ENCODE results near the gene KRT78.

The KRT78 gene

DNA sequence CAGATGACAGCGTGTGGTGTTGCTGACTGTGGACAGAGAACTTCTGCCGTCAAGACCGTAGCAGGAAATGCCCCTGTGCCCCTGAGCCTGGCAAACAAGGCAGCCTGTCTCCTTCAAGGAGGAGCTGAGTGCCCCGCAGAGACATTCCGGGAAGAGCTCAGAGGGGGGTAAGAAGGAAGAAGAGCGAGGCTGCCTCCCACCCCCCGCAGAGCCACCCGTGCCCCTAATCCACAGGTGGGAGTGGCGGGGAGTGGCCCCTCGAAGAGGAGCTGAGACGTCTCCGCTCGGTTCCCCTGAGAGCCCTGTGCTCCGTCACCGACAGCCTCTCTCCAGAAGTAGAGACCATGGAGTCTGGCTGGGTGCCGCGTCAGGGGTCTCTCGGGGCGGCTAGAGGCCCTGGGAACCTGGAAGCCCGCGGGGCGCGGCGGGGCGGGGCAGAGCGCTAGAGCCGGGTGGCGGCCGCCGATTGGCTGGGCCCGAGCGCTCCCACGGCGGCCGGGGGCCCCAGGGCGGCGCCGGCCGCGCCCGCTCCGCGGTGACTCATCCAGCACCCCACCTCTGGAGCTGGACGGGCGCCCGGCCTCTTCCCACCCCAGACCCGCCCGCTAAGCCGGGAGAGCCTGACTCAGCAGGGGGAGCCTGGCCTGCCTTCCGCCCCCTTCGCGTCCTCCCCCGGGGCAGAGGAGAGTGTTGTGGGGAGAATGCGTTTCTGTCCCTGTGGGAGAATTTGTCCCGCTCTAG, 25.2 kb upstream of the KRT78 start:
- Histone ChIP-seq H3K9ac (ENCODE audit: insufficient read length) (peak overlapping the region; percentile 67), H3K9me3 (ENCODE audit: low read depth, low read length) (no peaks in the 10 kb centered on the region), H3K36me3 (ENCODE audit: insufficient read depth, low read length) (no peaks in the 10 kb centered on the region), H3K27ac (peak overlapping the region; percentile 62; the same call in 1 of the 2 replicates), H3K4me3 (peak overlapping the region; percentile 79)
- no peak for DNase-seq (ENCODE audit: low read depth, low spot score)
- TF ChIP-seq EZH2 (IDR thresholded peaks at IDR 0.05) (no peak), FOXP2 (optimal IDR thresholded peaks at IDR 0.05; ENCODE audit: control extremely low read depth, extremely low read length, insufficient read depth) (no peak), POLR2AphosphoS5 (IDR thresholded peaks at IDR 0.05; ENCODE audit: borderline replicate concordance, low read depth, low read length) (no peak)

DNA sequence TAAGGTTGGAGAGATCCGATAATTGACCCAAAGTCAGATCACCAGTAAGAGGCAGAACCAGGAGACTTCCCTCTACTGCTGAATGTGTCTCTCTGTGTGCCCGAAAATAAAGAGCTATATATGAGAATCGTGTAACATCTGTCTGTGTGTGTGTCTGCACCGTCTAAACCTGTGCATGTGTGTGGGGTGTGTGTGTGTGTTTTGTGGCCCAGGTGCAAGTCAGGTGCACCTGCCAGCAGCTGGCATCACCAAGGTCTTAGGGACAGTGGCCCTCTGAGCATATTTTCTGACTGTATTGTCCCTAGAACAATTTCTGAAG, 24.7 kb upstream of the KRT78 start:
- H3K9ac ChIP-seq (ENCODE audit: insufficient read length), result no peak overlapping the region
- TF ChIP-seq EZH2 (IDR thresholded peaks at IDR 0.05), result no peak
- TF ChIP-seq FOXP2 (optimal IDR thresholded peaks at IDR 0.05; ENCODE audit: control extremely low read depth, extremely low read length, insufficient read depth), result no peak
- TF ChIP-seq POLR2AphosphoS5 (IDR thresholded peaks at IDR 0.05; ENCODE audit: borderline replicate concordance, low read depth, low read length), result no peak
- no peaks in the 10 kb centered on the region for H3K9me3 ChIP-seq (ENCODE audit: low read depth, low read length)
- no peak for DNase-seq (ENCODE audit: low read depth, low spot score)
- H3K27ac ChIP-seq, result peak overlapping the region; percentile 60; the same call in 1 of the 2 replicates
- H3K4me3 ChIP-seq, result peak overlapping the region; percentile 79
- H3K36me3 ChIP-seq (ENCODE audit: insufficient read depth, low read length), result no peaks in the 10 kb centered on the region

DNA sequence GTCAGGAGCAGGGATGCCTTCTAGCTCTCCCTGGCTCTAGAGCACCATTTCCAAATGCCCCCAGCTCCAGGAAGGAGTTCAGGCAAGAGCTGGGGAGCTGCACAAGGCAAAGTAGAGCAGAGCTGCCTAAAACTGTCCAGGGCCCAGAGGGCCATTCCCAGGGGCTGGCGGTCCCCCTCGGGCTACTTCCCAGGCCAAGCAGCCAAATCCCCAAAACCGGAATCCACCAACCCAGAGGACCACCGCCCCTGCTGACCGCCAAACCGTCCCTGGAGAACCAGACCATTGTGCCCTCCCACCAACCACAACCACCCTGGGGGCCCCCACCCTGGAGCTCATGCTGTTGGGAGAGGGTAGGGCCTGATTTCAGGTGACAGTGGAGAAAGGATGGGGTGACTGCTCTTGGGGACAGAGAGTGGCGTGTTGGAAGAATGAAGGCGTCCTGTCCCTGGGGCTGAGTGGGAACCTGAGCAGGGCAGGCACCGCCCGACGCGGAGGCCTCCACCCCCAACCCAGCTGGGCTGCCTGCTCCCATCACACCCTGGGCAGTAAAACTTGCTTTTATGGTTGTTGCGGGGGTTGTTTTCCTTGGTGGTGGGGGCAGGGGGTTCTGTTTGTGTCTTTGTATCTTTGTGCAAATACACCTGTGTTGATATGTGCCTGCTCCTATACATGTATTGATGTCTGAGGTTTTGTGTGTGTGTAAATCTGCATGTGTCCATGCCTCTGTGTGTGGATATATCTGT, 24.0 kb upstream of the KRT78 start:
- H3K36me3 ChIP-seq (ENCODE audit: insufficient read depth, low read length), result no peaks in the 10 kb centered on the region
- H3K4me3 ChIP-seq, result no peak overlapping the region
- no peak for DNase-seq (ENCODE audit: low read depth, low spot score)
- no peak for TF ChIP-seq FOXP2 (optimal IDR thresholded peaks at IDR 0.05; ENCODE audit: control extremely low read depth, extremely low read length, insufficient read depth)
- TF ChIP-seq POLR2AphosphoS5 (IDR thresholded peaks at IDR 0.05; ENCODE audit: borderline replicate concordance, low read depth, low read length), result no peak
- TF ChIP-seq EZH2 (IDR thresholded peaks at IDR 0.05), result no peak
- no peak overlapping the region for H3K9ac ChIP-seq (ENCODE audit: insufficient read length)
- no peak overlapping the region for H3K27ac ChIP-seq
- no peaks in the 10 kb centered on the region for H3K9me3 ChIP-seq (ENCODE audit: low read depth, low read length)

DNA sequence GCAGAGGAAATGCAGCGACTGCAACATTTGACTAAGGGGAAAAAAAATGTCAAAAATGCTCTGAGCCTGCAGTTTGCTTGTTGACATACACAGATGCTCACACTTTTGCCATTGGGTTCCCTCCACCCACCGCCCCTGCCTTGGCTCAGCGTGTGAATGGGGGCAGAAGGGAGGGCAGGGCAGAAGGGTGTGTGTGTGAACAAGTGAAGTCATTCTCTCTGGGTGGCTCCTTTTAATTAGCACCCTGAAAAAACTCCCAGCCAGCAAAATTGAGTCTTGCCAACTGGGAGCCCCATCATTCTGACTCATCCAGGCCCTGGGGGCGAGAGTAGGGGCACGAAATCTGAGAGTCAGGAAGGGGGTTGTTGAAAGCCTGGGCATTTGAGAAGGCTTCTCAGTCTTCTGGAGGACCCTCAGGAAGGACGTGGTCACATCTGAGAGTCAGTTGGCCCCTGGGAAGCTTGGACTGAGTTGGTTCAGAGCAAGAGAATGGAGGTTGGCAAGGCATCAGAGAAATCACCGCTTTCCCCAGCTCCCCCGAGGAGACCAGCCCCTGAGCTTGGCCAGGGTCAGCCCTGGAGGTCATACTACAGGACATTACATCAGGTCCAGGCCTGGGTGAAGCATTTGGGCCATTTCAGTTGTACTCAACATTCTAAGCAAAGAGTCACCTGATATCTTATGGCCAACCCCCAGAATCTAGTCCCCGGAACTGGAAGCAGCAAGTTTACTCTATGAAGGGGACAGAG, 22.7 kb upstream of the KRT78 start:
- TF ChIP-seq FOXP2 (optimal IDR thresholded peaks at IDR 0.05; ENCODE audit: control extremely low read depth, extremely low read length, insufficient read depth) (peak; percentile 36), EZH2 (IDR thresholded peaks at IDR 0.05) (no peak), POLR2AphosphoS5 (IDR thresholded peaks at IDR 0.05; ENCODE audit: borderline replicate concordance, low read depth, low read length) (no peak; the same call in 1 of the 2 replicates)
- peak overlapping the region; percentile 82 for H3K27ac ChIP-seq
- no peak overlapping the region for H3K4me3 ChIP-seq
- DNase-seq (ENCODE audit: low read depth, low spot score), result no peak
- no peaks in the 10 kb centered on the region for H3K9me3 ChIP-seq (ENCODE audit: low read depth, low read length)
- H3K36me3 ChIP-seq (ENCODE audit: insufficient read depth, low read length), result no peaks in the 10 kb centered on the region
- no peak overlapping the region for H3K9ac ChIP-seq (ENCODE audit: insufficient read length)

DNA sequence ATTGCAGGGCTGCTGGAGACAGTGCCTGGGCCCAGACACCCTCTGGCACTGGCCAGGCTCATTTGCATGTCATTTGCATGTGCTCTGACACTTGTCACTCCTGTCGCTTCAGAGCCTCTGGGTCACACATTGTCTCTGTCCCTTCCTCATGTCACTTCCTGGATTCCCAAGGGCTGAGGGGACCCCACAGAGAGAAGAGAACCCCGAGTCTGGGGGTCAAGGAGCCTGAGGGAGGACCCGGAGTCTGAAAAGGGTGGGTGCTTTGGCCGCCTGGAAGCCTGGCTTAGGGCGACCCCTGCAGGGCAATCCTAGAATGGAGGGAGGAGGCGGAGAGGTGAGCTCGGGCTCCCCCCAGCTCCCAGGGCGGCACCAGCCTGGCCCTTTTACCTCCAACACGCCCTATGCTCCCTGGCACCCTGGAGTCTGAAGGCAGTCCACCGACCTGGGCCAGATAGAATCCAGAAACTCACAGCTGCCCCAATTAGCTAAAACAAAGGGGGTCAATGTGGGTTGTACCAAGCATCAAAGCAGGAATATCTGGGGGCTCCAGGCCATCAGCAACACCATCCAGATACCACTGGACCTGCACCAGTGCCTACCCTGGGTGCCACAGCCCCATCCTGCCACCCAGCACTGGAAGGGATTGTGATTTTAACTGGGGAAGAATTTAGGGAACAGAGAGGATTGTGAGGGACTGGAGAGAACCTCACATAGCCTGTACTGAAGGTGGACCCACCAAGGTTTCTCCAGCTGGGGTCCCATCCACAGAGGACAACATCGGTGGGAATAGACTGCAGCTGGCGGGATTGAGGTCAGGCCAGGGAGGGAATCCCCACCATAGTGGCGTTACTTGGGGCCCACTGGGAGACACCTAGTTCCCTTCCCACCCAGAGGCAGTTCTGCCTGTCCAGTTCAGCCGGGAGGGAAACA, 21.8 kb upstream of the KRT78 start:
- peak overlapping the region; percentile 82 for H3K27ac ChIP-seq
- no peak for TF ChIP-seq EZH2 (IDR thresholded peaks at IDR 0.05)
- TF ChIP-seq FOXP2 (optimal IDR thresholded peaks at IDR 0.05; ENCODE audit: control extremely low read depth, extremely low read length, insufficient read depth), result no peak
- TF ChIP-seq POLR2AphosphoS5 (IDR thresholded peaks at IDR 0.05; ENCODE audit: borderline replicate concordance, low read depth, low read length), result no peak
- no peaks in the 10 kb centered on the region for H3K9me3 ChIP-seq (ENCODE audit: low read depth, low read length)
- no peak for DNase-seq (ENCODE audit: low read depth, low spot score)
- H3K9ac ChIP-seq (ENCODE audit: insufficient read length), result no peak overlapping the region
- no peak overlapping the region for H3K4me3 ChIP-seq
- H3K36me3 ChIP-seq (ENCODE audit: insufficient read depth, low read length), result no peaks in the 10 kb centered on the region

DNA sequence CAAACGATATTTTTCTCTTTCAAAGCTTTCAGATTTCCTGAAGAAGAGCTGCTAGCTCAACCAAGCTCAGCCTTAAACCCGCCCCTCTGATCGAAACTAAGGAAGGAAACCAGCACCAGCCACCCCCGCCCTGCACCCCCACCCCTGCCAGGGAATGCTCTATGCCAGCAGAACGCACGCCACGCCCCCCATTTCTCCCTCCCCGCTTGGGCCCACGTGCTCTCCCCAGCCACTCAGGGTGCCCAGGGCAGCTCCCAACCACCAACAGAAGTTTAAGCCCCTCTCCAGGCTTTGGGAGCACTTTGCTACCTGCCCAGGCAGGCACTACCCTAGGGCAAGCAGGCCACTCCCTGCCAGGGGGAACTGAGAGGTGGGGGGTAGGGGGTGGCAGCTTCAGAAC, 18.8 kb upstream of the KRT78 start:
- Histone ChIP-seq H3K9ac (ENCODE audit: insufficient read length) (no peak overlapping the region), H3K36me3 (ENCODE audit: insufficient read depth, low read length) (no peaks in the 10 kb centered on the region), H3K4me3 (peak overlapping the region; percentile 39; the same call in 1 of the 2 replicates), H3K9me3 (ENCODE audit: low read depth, low read length) (no peaks in the 10 kb centered on the region), H3K27ac (peak overlapping the region; percentile 33; the same call in 1 of the 2 replicates)
- TF ChIP-seq EZH2 (IDR thresholded peaks at IDR 0.05), result no peak
- no peak for TF ChIP-seq FOXP2 (optimal IDR thresholded peaks at IDR 0.05; ENCODE audit: control extremely low read depth, extremely low read length, insufficient read depth)
- no peak for TF ChIP-seq POLR2AphosphoS5 (IDR thresholded peaks at IDR 0.05; ENCODE audit: borderline replicate concordance, low read depth, low read length)
- no peak for DNase-seq (ENCODE audit: low read depth, low spot score)

DNA sequence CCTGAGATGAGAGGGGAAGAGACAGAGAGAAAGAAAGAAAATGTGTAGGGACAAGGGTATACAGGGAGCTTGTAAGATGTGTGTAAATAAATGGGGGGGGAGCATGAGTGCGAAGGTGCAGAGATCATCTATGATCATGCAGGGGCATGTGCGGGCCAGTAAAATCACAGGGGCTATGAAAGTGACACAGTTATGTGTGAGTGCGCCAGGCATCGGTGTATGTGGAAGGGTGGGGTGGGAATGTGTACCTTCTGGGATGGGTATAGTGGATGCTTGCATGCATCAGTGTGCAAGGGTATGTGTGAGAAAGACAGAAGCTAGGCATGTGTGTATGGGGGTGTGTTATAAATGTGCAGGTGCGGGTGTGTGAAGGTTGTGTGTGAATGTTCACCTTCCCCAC, 18.4 kb upstream of the KRT78 start:
- Histone ChIP-seq H3K9me3 (ENCODE audit: low read depth, low read length) (no peaks in the 10 kb centered on the region), H3K36me3 (ENCODE audit: insufficient read depth, low read length) (no peaks in the 10 kb centered on the region), H3K27ac (peak overlapping the region; percentile 33; the same call in 1 of the 2 replicates), H3K9ac (ENCODE audit: insufficient read length) (no peak overlapping the region), H3K4me3 (peak overlapping the region; percentile 39; the same call in 1 of the 2 replicates)
- DNase-seq (ENCODE audit: low read depth, low spot score), result no peak
- no peak for TF ChIP-seq FOXP2 (optimal IDR thresholded peaks at IDR 0.05; ENCODE audit: control extremely low read depth, extremely low read length, insufficient read depth)
- TF ChIP-seq EZH2 (IDR thresholded peaks at IDR 0.05), result no peak
- no peak for TF ChIP-seq POLR2AphosphoS5 (IDR thresholded peaks at IDR 0.05; ENCODE audit: borderline replicate concordance, low read depth, low read length)
